HL-60/S4 (cell line): Measurements from ENCODE around the gene ECE1.

ENCODE experiments used
- in situ Hi-C: fragments of 300-500 bp; cut with MboI; formaldehyde crosslinking; loops from 2 replicates; pipeline ENCODE4 v1.14.3; 2022; ENCODE audit warnings: low sequenced_read_pairs

ECE1 gene

GRCh38 chr1:21325731-21326387, 35.6 kb upstream of the ECE1 start:
- in situ Hi-C loops: no loop called here

DNA sequence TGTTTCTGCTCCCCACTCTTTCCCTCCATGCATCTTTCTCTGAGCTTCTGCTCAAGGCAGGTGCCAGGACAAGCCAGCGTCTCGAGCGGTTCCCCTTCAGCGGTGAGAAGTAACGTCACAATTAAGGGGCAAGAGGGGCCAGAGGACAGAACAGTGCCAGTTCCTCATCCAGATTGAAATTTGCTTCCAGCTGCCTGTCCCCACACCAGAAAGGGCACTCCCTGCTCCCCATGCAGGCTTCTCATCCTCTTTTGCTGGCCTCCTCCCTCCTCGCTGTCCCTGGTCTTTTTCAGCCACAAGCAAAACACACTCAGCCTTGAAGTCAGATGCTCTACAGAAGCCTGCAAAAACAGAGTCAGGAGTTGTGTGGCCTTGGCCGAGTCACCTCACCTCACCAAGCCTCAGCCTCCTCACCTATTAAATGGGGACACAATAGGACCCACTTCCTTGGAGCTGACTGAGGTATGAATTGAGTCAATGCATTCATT, 35.0 kb upstream of the ECE1 start:
- in situ Hi-C loops: no loop called here

DNA sequence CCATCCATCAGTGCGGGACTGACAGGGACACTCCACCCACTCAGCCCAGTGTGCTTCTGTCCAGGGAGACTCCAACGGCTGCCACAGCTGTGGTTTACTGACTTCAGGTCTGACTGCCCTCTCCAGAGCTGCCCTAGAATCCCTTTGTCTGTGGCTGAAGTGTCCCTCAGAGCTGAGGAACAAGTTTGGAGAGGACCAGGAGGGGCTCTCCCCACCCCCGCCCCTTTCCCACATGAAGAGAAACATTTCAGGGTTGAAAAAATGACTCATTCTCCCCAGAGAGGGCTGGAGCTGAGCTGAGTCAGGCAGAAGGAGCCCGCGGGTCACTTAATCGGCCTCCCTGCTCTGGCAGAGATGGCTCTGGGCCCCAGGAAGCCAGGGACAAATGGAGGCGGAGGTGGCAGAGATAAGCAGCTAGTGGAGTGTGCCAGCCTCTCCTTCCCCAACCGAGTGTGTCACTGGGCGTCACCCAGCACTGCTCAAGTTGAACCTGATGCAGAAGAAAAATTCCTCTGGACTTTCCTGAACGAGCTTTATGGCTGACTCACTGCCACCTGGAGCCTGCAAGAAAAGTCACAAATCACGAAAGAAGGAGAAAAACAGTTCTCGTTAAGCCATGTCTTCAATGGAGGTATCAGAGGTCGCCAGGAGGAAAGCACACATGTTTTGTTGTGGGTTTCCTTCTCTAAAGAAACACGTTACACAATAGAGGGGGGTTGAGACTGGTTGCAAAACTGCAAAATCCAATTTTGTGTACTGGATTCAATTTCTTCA, 34.3 kb upstream of the ECE1 start:
- in situ Hi-C loops: no loop called here

DNA sequence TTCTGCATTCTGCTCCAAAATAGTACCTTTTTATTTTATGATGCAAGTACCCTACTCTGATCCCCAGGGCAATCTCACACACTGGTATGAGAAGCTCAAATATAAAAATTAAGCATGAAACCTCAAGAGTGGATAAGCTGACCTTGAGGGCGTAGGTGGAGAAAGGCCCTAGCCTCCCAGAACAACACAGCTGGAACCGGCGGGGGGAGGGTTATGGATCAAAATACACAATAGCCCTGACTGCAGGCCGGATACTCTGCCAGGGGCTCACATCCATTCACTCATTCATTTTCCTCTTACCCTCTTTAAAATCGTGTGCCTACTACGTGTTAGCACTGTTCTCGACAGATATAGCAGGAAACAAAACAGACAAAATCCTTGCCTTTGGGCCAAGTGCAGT, 32.8 kb upstream of the ECE1 start:
- in situ Hi-C loops: no loop called here

DNA sequence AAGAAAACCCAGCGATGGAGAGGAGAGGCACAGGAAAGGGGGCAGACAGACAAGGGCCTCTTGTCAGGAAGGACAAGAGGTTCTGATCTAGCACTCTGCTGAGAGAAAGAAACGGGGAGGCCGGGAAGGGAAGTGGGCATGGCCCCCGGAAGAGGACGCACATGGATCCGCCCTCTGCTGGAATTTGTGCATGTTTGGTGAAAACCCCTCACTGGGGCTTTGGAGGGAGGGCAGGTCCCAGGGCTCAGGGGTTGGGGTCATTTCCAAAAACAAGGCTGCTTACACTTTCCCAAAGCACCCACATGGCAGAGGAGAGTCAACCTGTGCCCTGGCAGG, 32.4 kb upstream of the ECE1 start:
- in situ Hi-C loops: no loop called here

DNA sequence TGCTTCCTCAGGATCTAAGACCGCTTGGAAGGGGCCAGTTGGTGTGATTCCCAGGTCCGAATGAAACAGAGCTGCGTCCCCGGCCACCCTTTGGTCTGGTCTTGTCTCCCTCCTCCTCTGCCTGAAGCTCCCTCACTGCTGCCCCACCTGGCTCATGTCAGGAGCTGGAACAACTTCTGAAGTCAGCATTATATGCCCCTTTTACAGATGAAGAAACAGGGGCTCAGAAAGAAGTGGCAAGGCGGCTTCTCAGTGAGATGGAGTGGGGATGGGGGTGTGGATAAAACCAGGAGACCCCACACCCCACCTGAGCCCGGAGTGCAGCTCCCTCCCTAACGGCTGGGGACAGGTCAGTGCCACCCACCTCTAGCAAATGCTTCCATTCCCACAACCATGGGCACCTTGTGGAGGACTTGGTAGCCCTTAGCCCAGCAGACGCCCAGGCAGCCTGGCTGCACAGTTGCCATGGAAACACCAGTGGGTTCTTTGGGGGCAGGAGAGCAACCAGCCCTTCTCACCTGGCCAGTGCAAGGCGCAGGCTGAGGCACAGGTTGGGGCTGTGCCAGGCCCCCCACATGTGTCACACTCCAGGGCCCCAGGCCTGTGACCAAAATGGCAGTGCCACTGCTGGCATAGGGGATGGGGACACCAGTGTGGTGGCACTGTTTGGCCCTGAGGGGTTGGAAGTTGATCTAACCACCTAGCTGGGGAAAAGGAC, 31.9 kb upstream of the ECE1 start:
- in situ Hi-C loops: no loop called here

- in situ Hi-C loops: no loop called here
Observed at GRCh38 chr1:21320410-21321108, 30.3 kb upstream of the ECE1 start.

GRCh38 chr1:21319447-21320407, 29.5 kb upstream of the ECE1 start:
- in situ Hi-C loops: no loop called here

GRCh38 chr1:21318714-21319159, 28.5 kb upstream of the ECE1 start:
- in situ Hi-C loops: no loop called here

- in situ Hi-C loops: no loop called here
Observed at GRCh38 chr1:21318057-21318713, 27.9 kb upstream of the ECE1 start.

GRCh38 chr1:21317690-21318043, 27.4 kb upstream of the ECE1 start:
- in situ Hi-C loops: no loop called here

DNA sequence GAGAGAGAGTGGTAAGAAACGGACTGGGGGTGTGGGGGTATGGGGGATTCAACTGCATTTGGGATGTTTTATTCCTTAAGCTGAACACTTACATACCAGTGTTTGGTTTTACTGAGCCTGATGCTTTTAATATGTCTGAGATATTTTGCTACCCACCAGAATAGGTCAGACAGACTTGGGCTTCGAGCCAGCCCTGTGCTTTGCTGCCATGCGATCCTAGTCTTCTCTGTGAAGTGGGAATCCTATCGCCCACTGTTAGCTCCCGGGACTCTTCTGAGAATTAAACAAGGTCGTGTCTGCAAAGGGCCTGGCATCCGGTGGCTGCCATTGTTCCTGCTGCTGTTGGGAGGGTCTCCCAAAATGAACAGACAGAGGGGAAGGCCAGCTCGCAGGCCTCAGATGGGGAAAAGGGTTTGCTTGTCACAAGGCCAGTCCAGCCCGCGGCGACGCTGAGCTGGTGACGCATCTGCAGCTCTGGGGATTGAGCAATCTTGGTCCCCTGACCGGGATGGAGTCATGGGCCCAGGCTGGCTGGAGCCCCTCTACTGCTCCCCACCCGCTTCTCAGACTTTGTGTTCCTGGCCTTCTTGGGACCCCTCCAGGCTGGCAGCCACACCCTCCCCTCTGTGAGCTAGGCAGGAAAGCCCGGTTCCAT, 26.9 kb upstream of the ECE1 start:
- in situ Hi-C loops: no loop called here

GRCh38 chr1:21314743-21315396, 24.6 kb upstream of the ECE1 start:
- in situ Hi-C loops: no loop called here

- in situ Hi-C loops: no loop called here
Observed at GRCh38 chr1:21313886-21314721, 23.8 kb upstream of the ECE1 start.

GRCh38 chr1:21313203-21313885, 23.1 kb upstream of the ECE1 start:
- in situ Hi-C loops: no loop called here

- in situ Hi-C loops: no loop called here
Observed at GRCh38 chr1:21312407-21312992, 22.2 kb upstream of the ECE1 start.

DNA sequence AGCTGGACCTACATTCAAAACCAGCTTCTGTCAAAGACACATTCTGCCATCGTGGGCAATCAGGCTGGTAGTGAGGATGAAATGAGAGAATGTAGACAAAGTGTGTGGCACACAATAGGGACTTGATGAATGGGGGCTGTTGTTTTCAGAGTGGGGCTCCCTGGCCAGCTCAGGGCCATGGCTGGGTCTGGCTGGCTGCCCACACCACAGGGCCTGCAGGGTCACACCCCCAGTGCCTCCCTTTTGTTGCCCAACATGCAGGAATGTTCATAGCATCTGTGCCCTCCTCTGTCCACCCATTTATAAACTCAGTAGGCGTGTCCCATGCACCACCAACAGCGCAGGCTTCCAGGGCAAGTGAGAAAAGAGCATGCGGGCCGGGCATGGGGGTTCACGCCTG, 20.8 kb upstream of the ECE1 start:
- in situ Hi-C loops: no loop called here
